GM18520 (cell line): ENCODE results near the gene RIMS4.
"Not testable (repeated sequence)": the region's sequence is repeated elsewhere in the genome, so short reads cannot be mapped to it uniquely, and the experiment has no call there.

Experiments
- ATAC-seq: cut with Tn5 transposase; IDR thresholded peaks from one replicate; pipeline ENCODE4 v1.9.1; 2021; ENCODE audit not compliant: unreplicated experiment

Gene RIMS4

GRCh38 chr20:44830995-44831394 lies 20.6 kb upstream of the RIMS4 start:
- ATAC-seq: no peak

GRCh38 chr20:44830523-44830922 lies 20.2 kb upstream of the RIMS4 start:
- ATAC-seq: no peak

GRCh38 chr20:44829688-44830087 lies 19.3 kb upstream of the RIMS4 start:
- no peak for ATAC-seq

- no peak for ATAC-seq
These were observed 18.3 kb upstream of the RIMS4 start for GRCh38 chr20:44828640-44829039.

- ATAC-seq: no peak
These were observed 17.1 kb upstream of the RIMS4 start for GRCh38 chr20:44827401-44827800.

- not testable (repeated sequence) for ATAC-seq
These were observed 11.2 kb upstream of the RIMS4 start for GRCh38 chr20:44821576-44821975.

- no peak for ATAC-seq
These were observed 9.6 kb upstream of the RIMS4 start for GRCh38 chr20:44819936-44820335.

- no peak for ATAC-seq
These were observed 7.0 kb upstream of the RIMS4 start for GRCh38 chr20:44817143-44817910.

GRCh38 chr20:44814937-44815336 lies 4.6 kb upstream of the RIMS4 start:
- no peak for ATAC-seq

- no peak for ATAC-seq
These were observed 872 bp upstream of the RIMS4 start for GRCh38 chr20:44811150-44811685.

- ATAC-seq: no peak
These were observed 320 bp downstream of the RIMS4 start for GRCh38 chr20:44810061-44810390.

- ATAC-seq: no peak
These were observed 826 bp downstream of the RIMS4 start for GRCh38 chr20:44809380-44810060.

- no peak for ATAC-seq
These were observed 2.7 kb downstream of the RIMS4 start for GRCh38 chr20:44807684-44808056.

- no peak for ATAC-seq
These were observed 3.2 kb downstream of the RIMS4 start for GRCh38 chr20:44807051-44807683.

- no peak for ATAC-seq
These were observed 4.2 kb downstream of the RIMS4 start for GRCh38 chr20:44805979-44806620.

GRCh38 chr20:44805335-44805978 lies 4.9 kb downstream of the RIMS4 start:
- ATAC-seq: no peak

- ATAC-seq: no peak
These were observed 6.9 kb downstream of the RIMS4 start for GRCh38 chr20:44803383-44803941.

GRCh38 chr20:44802702-44803101 lies 7.6 kb downstream of the RIMS4 start:
- no peak for ATAC-seq

GRCh38 chr20:44800391-44801046 lies 9.8 kb downstream of the RIMS4 start:
- ATAC-seq: no peak

GRCh38 chr20:44799691-44800090 lies 10.7 kb downstream of the RIMS4 start:
- no peak for ATAC-seq
